Measurements from ENCODE around the gene UMPS.
A peak's percentile ranks its signal among the peaks of the same experiment; 100 is the strongest.
"Not testable (repeated sequence)": the region's sequence is repeated elsewhere in the genome, so short reads cannot be mapped to it uniquely, and the experiment has no call there.

UMPS gene

GRCh38 chr3:124707656-124708062 is 22.6 kb upstream of the UMPS start:
- no peak for DNase-seq

- no peak for DNase-seq
Measured at GRCh38 chr3:124714223-124714853, 15.9 kb upstream of the UMPS start.

- no peak for DNase-seq
Measured at GRCh38 chr3:124722589-124722988, 7.7 kb upstream of the UMPS start.

GRCh38 chr3:124730941-124731297 is 667 bp downstream of the UMPS start:
- DNase-seq, result no peak

- no peak for DNase-seq
Measured at GRCh38 chr3:124731760-124732159, 1.5 kb downstream of the UMPS start.

GRCh38 chr3:124741027-124741426 is 10.8 kb downstream of the UMPS start:
- no peak for DNase-seq

GRCh38 chr3:124745756-124746155 is 15.5 kb downstream of the UMPS start:
- no peak for DNase-seq

- no peak for DNase-seq
Measured at GRCh38 chr3:124747111-124747981, 17.1 kb downstream of the UMPS start.

- DNase-seq, result no peak
Measured at GRCh38 chr3:124748560-124749198, 18.4 kb downstream of the UMPS start.

GRCh38 chr3:124749877-124750276 is 19.6 kb downstream of the UMPS start:
- not testable (repeated sequence) for DNase-seq

- no peak for DNase-seq
Measured at GRCh38 chr3:124751501-124751900, 21.2 kb downstream of the UMPS start.

- DNase-seq, result no peak
Measured at GRCh38 chr3:124752051-124752450, 21.8 kb downstream of the UMPS start.

GRCh38 chr3:124757926-124758325 is 27.7 kb downstream of the UMPS start:
- not testable (repeated sequence) for DNase-seq

- DNase-seq, result no peak
Measured at GRCh38 chr3:124758851-124759635, 28.8 kb downstream of the UMPS start.

GRCh38 chr3:124759666-124760401 is 29.6 kb downstream of the UMPS start:
- DNase-seq, result no peak

GRCh38 chr3:124760601-124761000 is 30.3 kb downstream of the UMPS start:
- no peak for DNase-seq

GRCh38 chr3:124761250-124761796 is 31.1 kb downstream of the UMPS start:
- peak; percentile 23 for DNase-seq

- no peak for DNase-seq
Measured at GRCh38 chr3:124761935-124762660, 31.8 kb downstream of the UMPS start.

- no peak for DNase-seq
Measured at GRCh38 chr3:124762661-124763011, 32.4 kb downstream of the UMPS start.

- no peak for DNase-seq
Measured at GRCh38 chr3:124763206-124763605, 33.0 kb downstream of the UMPS start.

- no peak for DNase-seq
Measured at GRCh38 chr3:124763644-124764358, 33.5 kb downstream of the UMPS start.

Measured in DMS 273 treated with DMSO at 0.1 percent for 48 hours (cell line).